Testis (tissue), 3 donors: Measurements from ENCODE around the gene HK3. TPM values are rescaled to one million over a fixed set of nuclear protein-coding genes. Genes with fewer than 3 reads are reported as not detected.

ENCODE experiments used
- DNase-seq: peaks from one replicate; pipeline ENCODE4 v3.0.0-alpha.2; 2019
- H3K27ac ChIP-seq, 2 donors: fragments of 200-600 bp; sonication (generic); one replicate each; pipeline ENCODE4 v1.5.1; 2019
- H3K27me3 ChIP-seq: fragments of 200-600 bp; sonication (generic); one replicate; pipeline ENCODE4 v1.5.1; 2019
- H3K36me3 ChIP-seq: fragments of 200-600 bp; sonication (generic); one replicate; pipeline ENCODE4 v1.5.1; 2017; ENCODE audit warnings: low read depth; ENCODE audit errors: missing control alignments
- H3K4me1 ChIP-seq: fragments of 200-600 bp; sonication (generic); one replicate; pipeline ENCODE4 v1.5.1; 2019
- H3K4me3 ChIP-seq, 2 donors: fragments of 200-600 bp; sonication (generic); one replicate each; pipeline ENCODE4 v1.5.1; 2017 to 2019
- H3K9me3 ChIP-seq: fragments of 200-600 bp; sonication (generic); one replicate; pipeline ENCODE4 v1.5.1; 2017
- POLR2A ChIP-seq: fragments of 450-650 bp; IDR thresholded peaks from one replicate; pipeline ENCODE4 v1.6.1; 2017; ENCODE audit warnings: antibody characterized with exemption, mild to moderate bottlenecking, moderate library complexity
- WGBS, 2 donors: methylation state at CpG; one replicate each; pipeline ENCODE4 v1.1.5; 2018; 5-methylcytosine and 5-hydroxymethylcytosine counted together
- intact Hi-C: fragments of 100-400 bp; cut with DNase I; formaldehyde crosslinking; loops from one replicate; pipeline ENCODE4 v1.15.1; 2023; ENCODE audit warnings: low total_unique reads
- polyA plus RNA-seq: library from polyadenylated mRNA; stranded (reverse); fragments of 350-450 nt; fragmentation: Illumina TruSeq; extraction: RNeasy Lipid Tissue Mini Kit (QIAGEN cat#74804); gene quantifications from one replicate; pipeline ENCODE4 v1.2.3, GENCODE V29; 2014; ENCODE audit warnings: low read depth, low replicate concordance; ENCODE audit not compliant: insufficient read depth
- total RNA-seq, 2 donors: library from RNA; depleted of rRNA; stranded (reverse); fragments of >200 nt; gene quantifications; one replicate each; pipeline ENCODE4 v1.2.3, GENCODE V29; 2016
- TF ChIP-seq, protein P1 (sequence below), 3 experiments: fragments of 450-650 bp in 2 of 3; fragments of 200-600 bp in 1 of 3; sonication (generic) in 1 of 3; IDR thresholded peaks; one replicate each; pipeline ENCODE4 v1.5.1; 2016 to 2019; ENCODE audit warnings: antibody characterized with exemption in 3 of 3, mild to moderate bottlenecking in 2 of 3, moderate library complexity in 1 of 3

HK3 gene
- total and polyA plus RNA-seq, 3 donors from 2014 or later, result 6.3 to 10.9 (median 6.4) TPM

DNA sequence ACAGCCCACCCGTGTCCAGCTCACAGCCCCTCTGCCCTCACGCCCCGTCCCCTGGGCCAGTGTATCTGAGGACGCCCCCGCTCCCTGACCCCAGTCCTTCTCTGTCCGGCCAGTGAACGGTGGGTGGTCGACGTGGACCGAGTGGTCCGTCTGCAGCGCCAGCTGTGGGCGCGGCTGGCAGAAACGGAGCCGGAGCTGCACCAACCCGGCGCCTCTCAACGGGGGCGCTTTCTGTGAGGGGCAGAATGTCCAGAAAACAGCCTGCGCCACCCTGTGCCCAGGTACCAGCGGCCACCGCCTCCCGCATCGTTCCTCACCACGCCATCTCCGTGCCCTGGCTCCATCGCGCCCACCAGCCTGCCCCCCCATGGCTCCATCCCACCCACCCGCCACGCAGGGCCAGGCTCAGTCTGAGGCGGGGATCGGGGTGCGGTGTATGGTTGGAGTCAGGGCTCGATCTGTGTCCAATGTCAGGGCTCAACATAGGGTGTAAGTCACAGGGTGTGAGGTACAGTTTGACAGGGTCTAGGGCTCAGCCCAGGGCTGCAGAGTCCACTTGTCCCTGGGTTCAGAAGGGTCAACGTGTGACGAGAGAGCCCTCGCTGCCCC is 29.5 kb downstream of the HK3 start:
- H3K36me3 ChIP-seq, result no peaks in the 10 kb centered on the region

DNA sequence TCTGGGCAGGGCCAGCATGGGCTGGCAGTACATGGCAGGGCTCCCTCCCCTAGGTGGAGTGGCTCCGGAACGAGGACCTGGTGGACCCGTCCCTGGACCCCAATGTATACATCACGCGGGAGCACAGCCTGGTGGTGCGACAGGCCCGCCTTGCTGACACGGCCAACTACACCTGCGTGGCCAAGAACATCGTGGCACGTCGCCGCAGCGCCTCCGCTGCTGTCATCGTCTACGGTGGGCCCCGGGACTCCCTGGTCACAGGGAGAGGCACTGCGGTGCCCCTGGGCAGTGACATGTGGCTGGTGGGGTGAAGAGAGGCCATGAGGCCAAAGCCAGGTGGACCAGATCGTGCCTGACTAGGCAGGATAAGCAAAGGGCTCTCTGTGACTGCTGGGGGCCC is 30.4 kb downstream of the HK3 start:
- TF ChIP-seq POLR2A, result no peak
- TF ChIP-seq, protein P1, sequence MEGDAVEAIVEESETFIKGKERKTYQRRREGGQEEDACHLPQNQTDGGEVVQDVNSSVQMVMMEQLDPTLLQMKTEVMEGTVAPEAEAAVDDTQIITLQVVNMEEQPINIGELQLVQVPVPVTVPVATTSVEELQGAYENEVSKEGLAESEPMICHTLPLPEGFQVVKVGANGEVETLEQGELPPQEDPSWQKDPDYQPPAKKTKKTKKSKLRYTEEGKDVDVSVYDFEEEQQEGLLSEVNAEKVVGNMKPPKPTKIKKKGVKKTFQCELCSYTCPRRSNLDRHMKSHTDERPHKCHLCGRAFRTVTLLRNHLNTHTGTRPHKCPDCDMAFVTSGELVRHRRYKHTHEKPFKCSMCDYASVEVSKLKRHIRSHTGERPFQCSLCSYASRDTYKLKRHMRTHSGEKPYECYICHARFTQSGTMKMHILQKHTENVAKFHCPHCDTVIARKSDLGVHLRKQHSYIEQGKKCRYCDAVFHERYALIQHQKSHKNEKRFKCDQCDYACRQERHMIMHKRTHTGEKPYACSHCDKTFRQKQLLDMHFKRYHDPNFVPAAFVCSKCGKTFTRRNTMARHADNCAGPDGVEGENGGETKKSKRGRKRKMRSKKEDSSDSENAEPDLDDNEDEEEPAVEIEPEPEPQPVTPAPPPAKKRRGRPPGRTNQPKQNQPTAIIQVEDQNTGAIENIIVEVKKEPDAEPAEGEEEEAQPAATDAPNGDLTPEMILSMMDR (IDR thresholded peaks at IDR 0.05), result no peak
- H3K27ac ChIP-seq, result no peak overlapping the region
- DNase-seq, result no peak
- intact Hi-C loops, result no loop called here
- no peaks in the 10 kb centered on the region for H3K9me3 ChIP-seq
- H3K4me3 ChIP-seq, result no peak overlapping the region
- H3K27me3 ChIP-seq, result no peaks in the 10 kb centered on the region
- 87 to 92% methylated on average over 5 to 20 of the region's 20 CpGs for WGBS, 2 donors
- no peaks in the 10 kb centered on the region for H3K36me3 ChIP-seq
- no peaks in the 10 kb centered on the region for H3K4me1 ChIP-seq

More for the DNA sequence above, 29.5 kb downstream of the HK3 start:
- 87 to 88% methylated on average over 18 to 38 of the region's 38 CpGs for WGBS, 2 donors
- no peak for DNase-seq
- Histone ChIP-seq H3K4me1 (no peaks in the 10 kb centered on the region), H3K9me3 (no peaks in the 10 kb centered on the region), H3K27me3 (no peaks in the 10 kb centered on the region), H3K27ac (no peak overlapping the region), H3K4me3 (no peak overlapping the region)
- intact Hi-C loops, result no loop called here
- TF ChIP-seq, protein P1 (IDR thresholded peaks at IDR 0.05), result no peak
- no peak for TF ChIP-seq POLR2A

DNA sequence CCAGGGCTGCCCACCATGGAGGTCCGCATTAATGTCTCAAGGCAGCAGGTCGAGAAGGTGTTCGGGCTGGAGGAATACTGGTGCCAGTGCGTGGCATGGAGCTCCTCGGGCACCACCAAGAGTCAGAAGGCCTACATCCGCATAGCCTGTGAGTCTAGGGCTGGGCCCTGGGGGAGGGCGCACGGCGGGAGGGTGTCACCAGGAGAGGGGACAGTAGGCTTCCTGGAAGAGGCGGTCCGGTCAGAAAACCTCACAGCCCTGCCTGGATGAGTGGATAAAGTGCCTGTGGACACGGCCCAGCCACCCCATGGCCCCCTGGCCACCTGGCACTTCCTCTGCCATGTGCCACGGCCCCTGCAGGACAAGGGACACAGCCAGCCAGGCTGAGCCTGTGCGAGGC is 31.0 kb downstream of the HK3 start:
- no peak overlapping the region for H3K4me3 ChIP-seq
- intact Hi-C loops, result no loop called here
- H3K36me3 ChIP-seq, result no peaks in the 10 kb centered on the region
- no peaks in the 10 kb centered on the region for H3K27me3 ChIP-seq
- no peaks in the 10 kb centered on the region for H3K9me3 ChIP-seq
- no peak overlapping the region for H3K27ac ChIP-seq
- 92 to 97% methylated on average over 6 to 14 of the region's 14 CpGs for WGBS, 2 donors
- TF ChIP-seq, protein P1 (IDR thresholded peaks at IDR 0.05), result no peak
- TF ChIP-seq POLR2A, result no peak
- DNase-seq, result no peak
- no peaks in the 10 kb centered on the region for H3K4me1 ChIP-seq

DNA sequence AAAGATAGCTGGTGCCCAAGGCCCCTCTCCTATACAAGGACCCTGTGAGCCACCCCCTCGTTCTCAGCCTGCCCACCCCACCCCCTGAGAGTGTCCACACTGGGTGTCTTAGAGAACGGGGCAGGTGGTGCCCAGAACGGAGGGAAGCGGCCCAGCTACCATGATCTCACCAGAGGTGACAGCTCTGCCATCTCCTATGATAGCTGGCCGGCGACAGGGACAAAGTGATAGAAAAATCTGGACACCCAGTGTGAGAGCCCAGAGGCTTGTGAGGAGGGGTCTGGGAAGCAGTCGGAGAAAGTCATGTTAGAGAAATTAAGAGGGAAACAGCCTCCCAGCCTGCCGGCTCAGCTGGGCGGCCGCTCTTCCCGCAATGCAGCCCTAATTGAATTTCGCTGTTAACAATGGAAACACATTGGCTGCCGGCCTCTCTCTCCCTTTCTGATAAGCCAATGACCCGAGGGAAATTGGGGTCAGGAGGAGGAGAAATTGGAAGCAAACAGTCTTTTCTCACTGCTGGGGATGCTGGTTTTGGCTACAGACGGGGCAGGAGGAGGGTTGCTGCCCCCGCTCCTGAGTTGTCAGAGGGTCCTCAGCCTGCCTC is 32.3 kb downstream of the HK3 start:
- intact Hi-C loops, result no loop called here
- H3K4me3 ChIP-seq, result no peak overlapping the region
- WGBS, 2 donors, result 38% methylated on average over 14 to 16 of the region's 16 CpGs
- TF ChIP-seq, protein P1 (IDR thresholded peaks at IDR 0.05), result no peak
- TF ChIP-seq POLR2A, result no peak
- DNase-seq, result no peak
- H3K9me3 ChIP-seq, result no peaks in the 10 kb centered on the region
- H3K27ac ChIP-seq, result no peak overlapping the region
- no peaks in the 10 kb centered on the region for H3K36me3 ChIP-seq
- H3K27me3 ChIP-seq, result no peaks in the 10 kb centered on the region
- no peaks in the 10 kb centered on the region for H3K4me1 ChIP-seq

DNA sequence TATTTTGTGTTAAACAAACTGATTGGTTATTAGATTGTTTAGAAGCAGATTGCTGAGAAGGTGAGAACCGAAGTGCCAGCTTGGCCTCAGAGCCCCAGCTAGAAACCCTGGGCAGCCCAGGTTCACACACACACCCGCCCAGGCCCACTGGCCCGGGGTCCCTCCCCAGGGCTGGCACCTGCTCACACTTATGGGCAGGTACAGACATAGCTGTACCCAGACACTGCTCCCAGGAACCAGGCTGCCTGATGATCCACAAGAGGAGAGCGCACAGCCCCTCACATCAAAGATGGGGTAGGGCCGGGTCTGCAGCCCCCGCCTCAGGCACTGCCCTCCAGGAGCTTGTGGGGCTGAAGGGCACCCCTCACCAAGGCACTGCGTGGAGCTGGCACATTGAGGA is 33.2 kb downstream of the HK3 start:
- Histone ChIP-seq H3K4me3 (no peak overlapping the region), H3K9me3 (no peaks in the 10 kb centered on the region), H3K27me3 (no peaks in the 10 kb centered on the region), H3K4me1 (no peaks in the 10 kb centered on the region), H3K36me3 (no peaks in the 10 kb centered on the region), H3K27ac (no peak overlapping the region)
- no peak for DNase-seq
- 60 to 83% methylated on average over 2 to 7 of the region's 7 CpGs for WGBS, 2 donors
- TF ChIP-seq, protein P1 (IDR thresholded peaks at IDR 0.05), result no peak
- TF ChIP-seq POLR2A, result no peak
- intact Hi-C loops, result no loop called here
